Adrenal gland (tissue), 12 donors: ENCODE data around the gene POLD2. TPM values are rescaled to one million over a fixed set of nuclear protein-coding genes. Genes with fewer than 3 reads are reported as not detected.

ENCODE experiments used
- DNase-seq, 7 donors: peaks; one replicate each; pipeline ENCODE4 v3.0.0-alpha.2; 2019 to 2020
- H3K27ac ChIP-seq, 5 donors: fragments of 200-600 bp; sonication (generic) in 4 of 5; 1 replicate in 3 of 5; 2 replicates in 2 of 5; pipeline versions ENCODE4 v1.5.1 to v1.8.0; 2016 to 2020; ENCODE audit warnings: mild to moderate bottlenecking in 1 of 5
- H3K27me3 ChIP-seq: fragments of 200-600 bp; 2 replicates; pipeline ENCODE4 v1.8.0; 2021
- H3K36me3 ChIP-seq, 2 donors: fragments of 200-600 bp; replicated peaks in 1 of 2; 1 replicate in 1 of 2; 2 replicates in 1 of 2; pipeline versions ENCODE4 v1.5.1 to v1.8.0; 2018 to 2022
- H3K4me1 ChIP-seq, 2 donors: fragments of 200-600 bp; replicated peaks in 1 of 2; 1 replicate in 1 of 2; 2 replicates in 1 of 2; pipeline versions ENCODE4 v1.5.1 to v1.8.0; 2018 to 2021
- H3K4me3 ChIP-seq, 4 donors: fragments of 200-600 bp; sonication (generic) in 3 of 4; one replicate each; pipeline ENCODE4 v1.5.1; 2016 to 2018
- H3K9me3 ChIP-seq, 3 donors: fragments of 200-600 bp; sonication (generic) in 1 of 3; replicated peaks in 1 of 3; 1 replicate in 2 of 3; 2 replicates in 1 of 3; pipeline versions ENCODE4 v1.5.1 to v1.8.0; 2016 to 2021
- CTCF ChIP-seq, 6 experiments: fragments of 450-650 bp in 4 of 6; fragments of 200-600 bp in 2 of 6; sonication (generic) in 1 of 6; IDR thresholded peaks; 1 replicate in 5 of 6; 2 replicates in 1 of 6; pipeline versions ENCODE4 v1.5.1 to v1.8.0; 2016 to 2021; ENCODE audit warnings: antibody characterized with exemption in 6 of 6, mild to moderate bottlenecking in 2 of 6, moderate library complexity in 1 of 6
- POLR2A ChIP-seq, 2 donors: fragments of 450-650 bp; IDR thresholded peaks; one replicate each; pipeline ENCODE4 v1.6.1; 2017; ENCODE audit warnings: antibody characterized with exemption in 2 of 2, mild to moderate bottlenecking in 2 of 2, moderate library complexity in 1 of 2
- WGBS, 4 donors: extraction: QIAGEN DNeasy Blood & Tissue Kit in 2 of 4; methylation state at CpG; one replicate each; pipeline versions ENCODE4 v1.1.5 to v1.1.7; 2013 to 2017; 5-methylcytosine and 5-hydroxymethylcytosine counted together
- intact Hi-C, 2 donors: fragments of 100-400 bp; cut with DNase I; formaldehyde crosslinking; loops; one replicate each; pipeline versions ENCODE4 v1.14.1 to v1.15.0; 2022 to 2023
- polyA plus RNA-seq, 3 donors: library from polyadenylated mRNA; stranded (reverse); fragments of 200-250 nt in 2 of 3; fragments of 350-450 nt in 1 of 3; fragmentation: Illumina TruSeq in 1 of 3; extraction: RNeasy Lipid Tissue Mini Kit (QIAGEN cat#74804) in 1 of 3; gene quantifications; one replicate each; pipeline ENCODE4 v1.2.3, GENCODE V29; 2013 to 2014
- total RNA-seq, 9 donors: library from RNA; depleted of rRNA in 4 of 9; stranded (reverse); fragments of >200 nt in 4 of 9; fragments of 120-200 nt in 1 of 9; fragmentation: NEBNext Ultra II Directional in 1 of 9; extraction: Animal tissue kit (Norgen Biotek cat#: 25700) in 1 of 9; gene quantifications; one replicate each; pipeline versions ENCODE4 v1.1.0 to v1.2.4, GENCODE V29; 2013 to 2023
- donor health status: healthy with polysubstance abuse.
- donor health status: Bipolar disorder and iron deficiency.
- donor health status: DM: yes; HTN: yes; CAD: no.
- donor health status: DM: no; HTN: no; CAD: no.
- donor health status: DM: no; HTN: no; CAD: no.
- donor health status: DM: yes; HTN: yes; CAD: no.

POLD2 gene
- total and polyA plus RNA-seq, 12 donors = 47.5 to 127 (median 78.1) TPM

- 90 to 95% (median 91%) methylated on average over 4 of the region's 4 CpGs; no CpG with 5 or more reads in 1 of the 4 donors for WGBS, 4 donors
- Histone ChIP-seq H3K36me3 (no peaks in the 10 kb centered on the region), H3K27me3 (peaks cover 12% of the 10 kb centered on the region), H3K27ac (no peak overlapping the region), H3K4me3 (no peak overlapping the region), H3K4me1 (peaks cover 8% of the 10 kb centered on the region in 2 donors), H3K9me3 (no peaks in the 10 kb centered on the region)
- intact Hi-C loops = no loop called here
- no peak for TF ChIP-seq CTCF (IDR thresholded peaks at IDR 0.05)
- TF ChIP-seq POLR2A (IDR thresholded peaks at IDR 0.05) = no peak
- no peak for DNase-seq
Observed at GRCh38 chr7:44142028-44142427, 18.7 kb upstream of the POLD2 start.

GRCh38 chr7:44141221-44141850, 18.0 kb upstream of the POLD2 start, which contains the start of gene MYL7:
TSS of gene MYL7 (minus strand) at chr7:44141332. CDS start at chr7:44141305, 27 bp downstream.
- WGBS, 4 donors = 76 to 87% (median 78%) methylated on average over 3 to 6 of the region's 6 CpGs
- intact Hi-C loops = no loop called here
- Histone ChIP-seq H3K4me1 (peaks cover 8% of the 10 kb centered on the region in 2 donors), H3K36me3 (no peaks in the 10 kb centered on the region), H3K9me3 (no peaks in the 10 kb centered on the region), H3K27me3 (peaks cover 12% of the 10 kb centered on the region), H3K4me3 (no peak within 1 kb of the TSS), H3K27ac (no peak within 1 kb of the TSS)
- no peak for TF ChIP-seq POLR2A (IDR thresholded peaks at IDR 0.05)
- no peak for TF ChIP-seq CTCF (IDR thresholded peaks at IDR 0.05)
- DNase-seq = no peak

- intact Hi-C loops = no loop called here
- no peaks in the 10 kb centered on the region for H3K9me3 ChIP-seq
- H3K27ac ChIP-seq = no peak overlapping the region
- H3K4me3 ChIP-seq = no peak overlapping the region
- no peak for TF ChIP-seq CTCF (IDR thresholded peaks at IDR 0.05)
- TF ChIP-seq POLR2A (IDR thresholded peaks at IDR 0.05) = no peak
- peaks cover 8% of the 10 kb centered on the region for H3K27me3 ChIP-seq
- H3K4me1 ChIP-seq = peaks cover under 1 to 2% of the 10 kb centered on the region in 2 donors
- DNase-seq = no peak
- no peaks in the 10 kb centered on the region for H3K36me3 ChIP-seq
- 78 to 87% (median 79%) methylated on average over 7 to 10 of the region's 10 CpGs for WGBS, 4 donors
Observed at GRCh38 chr7:44140341-44140740, 17.0 kb upstream of the POLD2 start.

- Histone ChIP-seq H3K27me3 (no peaks in the 10 kb centered on the region), H3K4me3 (no peak overlapping the region), H3K36me3 (no peaks in the 10 kb centered on the region), H3K27ac (no peak overlapping the region), H3K9me3 (no peaks in the 10 kb centered on the region), H3K4me1 (no peaks in the 10 kb centered on the region)
- intact Hi-C loops = no loop called here
- WGBS, 4 donors = 78 to 90% (median 86%) methylated on average over 12 to 14 of the region's 14 CpGs
- no peak for TF ChIP-seq CTCF (IDR thresholded peaks at IDR 0.05)
- TF ChIP-seq POLR2A (IDR thresholded peaks at IDR 0.05) = no peak
- DNase-seq = no peak
Observed at GRCh38 chr7:44139311-44140010, 16.1 kb upstream of the POLD2 start.
